ENCODE results near the gene PFKFB3.

Gene PFKFB3

DNA sequence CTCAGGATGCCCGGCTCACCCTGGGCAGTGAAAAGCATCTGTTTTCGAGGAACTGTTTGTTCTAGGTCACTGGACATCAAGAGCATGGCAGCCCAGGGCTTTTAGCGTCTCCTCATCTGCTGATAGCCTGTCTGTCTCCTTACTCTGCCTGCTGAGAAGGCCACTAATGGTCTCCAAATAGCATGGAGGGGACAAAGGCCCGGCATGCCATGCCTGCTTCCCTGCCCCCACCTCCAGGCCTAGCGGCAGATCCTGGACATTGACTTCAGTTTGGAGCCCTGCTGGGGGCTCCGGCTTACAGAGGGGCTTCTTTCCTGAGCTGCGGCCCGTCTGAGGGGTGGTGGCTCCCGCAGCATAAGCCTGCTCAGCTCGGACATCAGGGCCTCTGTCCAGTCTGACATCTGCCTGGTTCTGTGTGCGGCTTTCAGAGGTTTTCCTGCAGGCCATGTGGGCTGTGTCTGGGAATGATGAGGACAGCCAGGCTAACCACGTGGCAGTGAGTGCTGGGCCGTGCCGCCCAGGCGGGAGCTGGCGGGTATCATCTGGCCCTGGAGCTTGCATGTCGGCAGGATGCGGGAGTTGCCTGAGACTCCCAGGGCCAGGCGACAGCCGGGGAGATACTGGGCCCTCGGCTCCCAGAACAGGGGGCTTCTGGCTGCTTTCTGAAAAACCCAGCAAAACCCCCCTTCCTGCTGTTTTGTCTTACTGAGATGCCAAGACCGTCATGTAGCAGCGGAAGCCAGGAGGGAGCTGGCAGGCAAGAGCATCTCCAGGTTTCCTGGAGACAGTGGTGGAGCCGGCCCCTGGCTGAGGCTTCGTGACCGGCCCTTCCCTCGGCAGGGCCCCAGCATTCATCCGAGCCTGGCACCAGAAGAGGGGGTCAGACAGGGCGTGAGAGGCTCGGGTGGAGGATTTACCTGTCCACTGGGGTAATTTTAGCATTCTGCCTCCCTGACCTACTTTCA lies 9.2 kb downstream of the PFKFB3 start:
- Histone ChIP-seq H3K27ac (ENCODE audit: poor library complexity, severe bottlenecking) (no peak overlapping the region), H3K27me3 (ENCODE audit: insufficient read depth, poor library complexity, severe bottlenecking) (no peaks in the 10 kb centered on the region), H3K4me3 (ENCODE audit: severe bottlenecking) (no peak overlapping the region), H3K36me3 (ENCODE audit: low read depth) (peaks cover 39% of the 10 kb centered on the region), H3K4me1 (ENCODE audit: insufficient read depth, poor library complexity, severe bottlenecking) (no peaks in the 10 kb centered on the region), H3K9me3 (ENCODE audit: severe bottlenecking) (no peaks in the 10 kb centered on the region)
- TF ChIP-seq, protein P1, sequence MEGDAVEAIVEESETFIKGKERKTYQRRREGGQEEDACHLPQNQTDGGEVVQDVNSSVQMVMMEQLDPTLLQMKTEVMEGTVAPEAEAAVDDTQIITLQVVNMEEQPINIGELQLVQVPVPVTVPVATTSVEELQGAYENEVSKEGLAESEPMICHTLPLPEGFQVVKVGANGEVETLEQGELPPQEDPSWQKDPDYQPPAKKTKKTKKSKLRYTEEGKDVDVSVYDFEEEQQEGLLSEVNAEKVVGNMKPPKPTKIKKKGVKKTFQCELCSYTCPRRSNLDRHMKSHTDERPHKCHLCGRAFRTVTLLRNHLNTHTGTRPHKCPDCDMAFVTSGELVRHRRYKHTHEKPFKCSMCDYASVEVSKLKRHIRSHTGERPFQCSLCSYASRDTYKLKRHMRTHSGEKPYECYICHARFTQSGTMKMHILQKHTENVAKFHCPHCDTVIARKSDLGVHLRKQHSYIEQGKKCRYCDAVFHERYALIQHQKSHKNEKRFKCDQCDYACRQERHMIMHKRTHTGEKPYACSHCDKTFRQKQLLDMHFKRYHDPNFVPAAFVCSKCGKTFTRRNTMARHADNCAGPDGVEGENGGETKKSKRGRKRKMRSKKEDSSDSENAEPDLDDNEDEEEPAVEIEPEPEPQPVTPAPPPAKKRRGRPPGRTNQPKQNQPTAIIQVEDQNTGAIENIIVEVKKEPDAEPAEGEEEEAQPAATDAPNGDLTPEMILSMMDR (IDR thresholded peaks at IDR 0.05; ENCODE audit: poor library complexity, severe bottlenecking): no peak
- ATAC-seq (ENCODE audit: low read depth) (no peak), DNase-seq (ENCODE audit: low spot score) (no peak)

DNA sequence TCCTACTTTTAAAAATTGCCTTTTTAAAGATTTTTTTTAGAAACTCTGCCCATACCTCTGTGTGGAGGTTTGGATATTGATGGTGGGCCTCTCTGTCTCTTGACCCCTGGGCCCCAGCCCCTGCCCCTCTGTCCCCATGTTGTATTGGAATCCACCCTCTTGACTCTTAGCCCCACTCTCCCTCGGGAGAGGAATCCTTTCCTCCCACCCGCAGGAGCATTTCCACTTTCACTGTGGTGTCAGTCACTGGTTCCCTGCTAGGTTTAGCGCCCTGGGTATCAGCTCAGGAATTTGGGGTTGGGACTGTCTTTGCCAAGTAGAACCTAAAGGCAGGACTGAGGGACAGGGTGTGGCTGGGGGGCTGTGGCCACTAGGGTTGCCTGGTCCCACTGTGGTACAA lies 10.1 kb downstream of the PFKFB3 start:
- TF ChIP-seq, protein P1 (IDR thresholded peaks at IDR 0.05; ENCODE audit: poor library complexity, severe bottlenecking): no peak
- H3K27ac ChIP-seq (ENCODE audit: poor library complexity, severe bottlenecking): no peak overlapping the region
- ATAC-seq (ENCODE audit: low read depth) (no peak), DNase-seq (ENCODE audit: low spot score) (no peak)
- H3K4me1 ChIP-seq (ENCODE audit: insufficient read depth, poor library complexity, severe bottlenecking): peaks cover 3% of the 10 kb centered on the region
- peaks cover 48% of the 10 kb centered on the region for H3K36me3 ChIP-seq (ENCODE audit: low read depth)
- H3K4me3 ChIP-seq (ENCODE audit: severe bottlenecking): no peak overlapping the region
- H3K9me3 ChIP-seq (ENCODE audit: severe bottlenecking): no peaks in the 10 kb centered on the region
- H3K27me3 ChIP-seq (ENCODE audit: insufficient read depth, poor library complexity, severe bottlenecking): no peaks in the 10 kb centered on the region

DNA sequence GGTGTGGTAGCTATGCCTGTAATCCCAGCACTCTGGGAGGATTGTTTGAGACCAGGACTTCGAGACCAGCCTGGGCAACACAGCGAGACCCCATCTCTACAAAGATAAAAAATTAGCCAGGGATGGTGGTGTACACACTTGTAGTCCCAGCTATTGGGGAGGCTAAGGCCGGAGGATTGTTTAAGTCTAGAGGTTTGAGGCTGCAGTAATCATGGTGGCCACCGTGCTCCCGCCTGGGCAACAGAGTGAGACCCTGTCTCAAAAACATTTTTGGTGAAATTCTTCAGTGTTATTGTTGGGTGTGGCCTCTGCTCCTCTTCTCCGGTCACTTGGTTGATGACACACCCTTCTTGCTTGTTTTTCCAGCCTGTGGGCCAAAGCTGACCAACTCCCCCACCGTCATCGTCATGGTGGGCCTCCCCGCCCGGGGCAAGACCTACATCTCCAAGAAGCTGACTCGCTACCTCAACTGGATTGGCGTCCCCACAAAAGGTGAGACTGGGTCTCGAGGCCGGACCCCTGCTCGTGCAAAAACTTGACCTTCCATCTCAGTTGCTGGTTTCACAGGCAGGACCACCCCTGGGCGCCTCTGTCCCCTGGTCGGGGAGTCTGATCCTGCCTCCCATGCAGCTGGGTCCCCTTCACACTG lies 10.6 kb downstream of the PFKFB3 start:
- H3K4me3 ChIP-seq (ENCODE audit: severe bottlenecking): no peak overlapping the region
- H3K27ac ChIP-seq (ENCODE audit: poor library complexity, severe bottlenecking): no peak overlapping the region
- TF ChIP-seq, protein P1 (IDR thresholded peaks at IDR 0.05; ENCODE audit: poor library complexity, severe bottlenecking): no peak
- no peak for DNase-seq (ENCODE audit: low spot score)
- no peak for ATAC-seq (ENCODE audit: low read depth)
- peaks cover 53% of the 10 kb centered on the region for H3K36me3 ChIP-seq (ENCODE audit: low read depth)
- H3K9me3 ChIP-seq (ENCODE audit: severe bottlenecking): no peaks in the 10 kb centered on the region
- no peaks in the 10 kb centered on the region for H3K27me3 ChIP-seq (ENCODE audit: insufficient read depth, poor library complexity, severe bottlenecking)
- peaks cover 8% of the 10 kb centered on the region for H3K4me1 ChIP-seq (ENCODE audit: insufficient read depth, poor library complexity, severe bottlenecking)

DNA sequence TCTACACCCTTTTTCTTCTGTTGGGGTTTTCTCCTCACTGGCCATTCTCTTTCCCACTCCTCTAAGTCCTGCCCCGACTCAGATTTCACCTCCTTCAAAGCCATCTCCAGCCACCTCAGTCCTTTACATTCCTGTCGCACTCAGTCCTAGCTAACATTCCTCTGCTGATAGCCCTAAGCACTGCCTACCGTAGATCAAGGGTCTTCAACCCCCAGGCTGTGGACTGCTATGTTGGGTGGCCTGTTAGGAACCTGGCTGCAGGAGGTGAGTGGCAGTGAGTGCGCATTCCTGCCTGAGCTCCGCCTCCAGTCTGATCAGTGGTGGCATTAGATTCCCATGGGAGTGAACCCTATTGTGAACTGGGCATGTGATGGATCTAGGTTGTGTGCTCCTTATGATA lies 11.2 kb downstream of the PFKFB3 start:
- DNase-seq (ENCODE audit: low spot score): no peak
- Histone ChIP-seq H3K36me3 (ENCODE audit: low read depth) (peaks cover 54% of the 10 kb centered on the region), H3K4me3 (ENCODE audit: severe bottlenecking) (no peak overlapping the region)

More for the DNA sequence above, 11.2 kb downstream of the PFKFB3 start:
- H3K9me3 ChIP-seq (ENCODE audit: severe bottlenecking): no peaks in the 10 kb centered on the region
- TF ChIP-seq, protein P1 (IDR thresholded peaks at IDR 0.05; ENCODE audit: poor library complexity, severe bottlenecking): no peak
- no peak overlapping the region for H3K27ac ChIP-seq (ENCODE audit: poor library complexity, severe bottlenecking)
- no peak for ATAC-seq (ENCODE audit: low read depth)
- H3K27me3 ChIP-seq (ENCODE audit: insufficient read depth, poor library complexity, severe bottlenecking): no peaks in the 10 kb centered on the region
- peaks cover 14% of the 10 kb centered on the region for H3K4me1 ChIP-seq (ENCODE audit: insufficient read depth, poor library complexity, severe bottlenecking)
